SH-SY5Y (cell line): ENCODE results near the gene ADAMTSL3.

Experiments used
- GATA2 ChIP-seq: IDR thresholded peaks from 2 replicates; pipeline ENCODE4 v1.6.1; 2011; ENCODE audit warnings: mild to moderate bottlenecking, low read depth, low read length
- GATA3 ChIP-seq: IDR thresholded peaks from 2 replicates; pipeline ENCODE4 v1.6.1; 2011; ENCODE audit warnings: low read depth, mild to moderate bottlenecking, low read length, moderate library complexity

DNA sequence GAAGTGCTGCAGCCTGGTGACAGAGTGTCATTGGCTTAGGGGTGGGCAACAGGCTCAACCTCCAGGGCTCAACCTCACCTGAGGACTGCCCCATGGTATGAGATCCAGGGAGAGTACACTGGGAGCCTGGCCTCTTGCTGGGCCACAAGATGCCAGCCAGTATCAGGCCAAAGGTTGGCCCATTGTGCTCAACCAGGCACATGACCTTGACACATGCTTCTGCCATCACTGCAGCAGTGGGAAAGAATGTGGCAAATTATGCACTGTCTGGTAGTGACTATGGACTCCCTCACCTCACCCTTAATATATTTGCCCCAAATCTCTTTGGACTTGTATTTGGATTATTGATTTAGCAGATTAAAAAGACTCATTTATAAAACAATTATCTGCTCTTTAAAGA, 347.7 kb downstream of the ADAMTSL3 start:
- TF ChIP-seq GATA2 (no peak), GATA3 (no peak)
